Prostate gland (tissue), 2 donors: ENCODE measurements around the gene TMC1. TPM values are rescaled to one million over a fixed set of nuclear protein-coding genes. Genes with fewer than 3 reads are reported as not detected.

ENCODE experiments used
- DNase-seq: peaks from one replicate; pipeline ENCODE4 v3.0.0-alpha.2; 2019; ENCODE audit warnings: low spot score
- H3K27ac ChIP-seq, 2 donors: fragments of 200-600 bp; sonication (generic); 2 replicates each; pipeline ENCODE4 v1.5.1; 2017 to 2019
- H3K27me3 ChIP-seq: fragments of 200-600 bp; sonication (generic); replicated peaks from 2 replicates; pipeline ENCODE4 v1.5.1; 2019; ENCODE audit not compliant: insufficient read depth
- H3K36me3 ChIP-seq, 2 donors: fragments of 200-600 bp; sonication (generic); 1 replicate in 1 of 2; 2 replicates in 1 of 2; pipeline versions ENCODE4 v1.5.1 to v1.8.1; 2017 to 2019
- H3K4me1 ChIP-seq: fragments of 200-600 bp; sonication (generic); replicated peaks from 2 replicates; pipeline ENCODE4 v1.5.1; 2019
- H3K4me3 ChIP-seq, 2 donors: fragments of 200-600 bp; sonication (generic); 2 replicates each; pipeline ENCODE4 v1.5.1; 2017 to 2019
- H3K9me3 ChIP-seq: fragments of 200-600 bp; sonication (generic); 2 replicates; pipeline ENCODE4 v1.5.1; 2017
- POLR2A ChIP-seq: fragments of 450-650 bp; IDR thresholded peaks from one replicate; pipeline ENCODE4 v1.6.1; 2016; ENCODE audit warnings: antibody characterized with exemption, mild to moderate bottlenecking
- POLR2AphosphoS5 ChIP-seq: sonication (generic); formaldehyde crosslinking; IDR thresholded peaks from one replicate; pipeline ENCODE4 v1.6.1; 2017; ENCODE audit warnings: antibody characterized with exemption
- WGBS: methylation state at CpG from one replicate; pipeline ENCODE4 v1.1.5; 2018; 5-methylcytosine and 5-hydroxymethylcytosine counted together
- intact Hi-C: fragments of 100-400 bp; cut with DNase I; formaldehyde crosslinking; loops from one replicate; pipeline ENCODE4 v1.14.2; 2022
- total RNA-seq, 2 donors: library from RNA; depleted of rRNA; stranded (reverse); fragments of >200 nt; gene quantifications; one replicate each; pipeline ENCODE4 v1.1.0, GENCODE V29; 2016
- TF ChIP-seq, protein P1 (sequence below), 4 experiments: fragments of 200-600 bp in 2 of 4; fragments of 450-650 bp in 2 of 4; sonication (generic) in 2 of 4; IDR thresholded peaks; 1 replicate in 3 of 4; 2 replicates in 1 of 4; pipeline ENCODE4 v1.5.1; 2016 to 2019; ENCODE audit warnings: antibody characterized with exemption in 4 of 4, mild to moderate bottlenecking in 2 of 4, moderate library complexity in 2 of 4

The TMC1 gene
- total RNA-seq, 2 donors from 2014 or later: 3.0 to 5.3 TPM

GRCh38 chr9:72874344-72874743 is 352.9 kb downstream of the TMC1 start:
- DNase-seq: no peak
- TF ChIP-seq POLR2A (no peak), POLR2AphosphoS5 (no peak)
- TF ChIP-seq, protein P1, sequence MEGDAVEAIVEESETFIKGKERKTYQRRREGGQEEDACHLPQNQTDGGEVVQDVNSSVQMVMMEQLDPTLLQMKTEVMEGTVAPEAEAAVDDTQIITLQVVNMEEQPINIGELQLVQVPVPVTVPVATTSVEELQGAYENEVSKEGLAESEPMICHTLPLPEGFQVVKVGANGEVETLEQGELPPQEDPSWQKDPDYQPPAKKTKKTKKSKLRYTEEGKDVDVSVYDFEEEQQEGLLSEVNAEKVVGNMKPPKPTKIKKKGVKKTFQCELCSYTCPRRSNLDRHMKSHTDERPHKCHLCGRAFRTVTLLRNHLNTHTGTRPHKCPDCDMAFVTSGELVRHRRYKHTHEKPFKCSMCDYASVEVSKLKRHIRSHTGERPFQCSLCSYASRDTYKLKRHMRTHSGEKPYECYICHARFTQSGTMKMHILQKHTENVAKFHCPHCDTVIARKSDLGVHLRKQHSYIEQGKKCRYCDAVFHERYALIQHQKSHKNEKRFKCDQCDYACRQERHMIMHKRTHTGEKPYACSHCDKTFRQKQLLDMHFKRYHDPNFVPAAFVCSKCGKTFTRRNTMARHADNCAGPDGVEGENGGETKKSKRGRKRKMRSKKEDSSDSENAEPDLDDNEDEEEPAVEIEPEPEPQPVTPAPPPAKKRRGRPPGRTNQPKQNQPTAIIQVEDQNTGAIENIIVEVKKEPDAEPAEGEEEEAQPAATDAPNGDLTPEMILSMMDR (IDR thresholded peaks at IDR 0.05): no peak
- Histone ChIP-seq H3K4me1 (no peaks in the 10 kb centered on the region), H3K27ac (no peak overlapping the region), H3K4me3 (no peak overlapping the region), H3K36me3 (no peaks in the 10 kb centered on the region), H3K9me3 (no peaks in the 10 kb centered on the region), H3K27me3 (no peaks in the 10 kb centered on the region)
- intact Hi-C loops: loop anchor here (10.0 kb wide), 1 partner anchor 310 kb away; no protein-coding TSS in a partner anchor
- WGBS: 88% methylated on average over 2 of the region's 2 CpGs

GRCh38 chr9:72875221-72875620 is 353.8 kb downstream of the TMC1 start:
- Histone ChIP-seq H3K36me3 (no peaks in the 10 kb centered on the region), H3K9me3 (no peaks in the 10 kb centered on the region), H3K4me3 (no peak overlapping the region), H3K4me1 (no peaks in the 10 kb centered on the region), H3K27ac (no peak overlapping the region), H3K27me3 (no peaks in the 10 kb centered on the region)
- intact Hi-C loops: loop anchor here (10.0 kb wide), 1 partner anchor 310 kb away; no protein-coding TSS in a partner anchor
- TF ChIP-seq, protein P1 (IDR thresholded peaks at IDR 0.05): no peak
- no peak for TF ChIP-seq POLR2A
- no peak for TF ChIP-seq POLR2AphosphoS5
- no peak for DNase-seq

- TF ChIP-seq POLR2AphosphoS5 (no peak), POLR2A (no peak)
- TF ChIP-seq, protein P1 (IDR thresholded peaks at IDR 0.05): no peak
- intact Hi-C loops: no loop called here
- H3K9me3 ChIP-seq: no peaks in the 10 kb centered on the region
- no peaks in the 10 kb centered on the region for H3K27me3 ChIP-seq
- no peak for DNase-seq
- 84% methylated on average over 2 of the region's 2 CpGs for WGBS
- no peak overlapping the region for H3K4me3 ChIP-seq
- H3K27ac ChIP-seq: no peak overlapping the region
- no peaks in the 10 kb centered on the region for H3K36me3 ChIP-seq
- no peaks in the 10 kb centered on the region for H3K4me1 ChIP-seq
These were observed 359.4 kb downstream of the TMC1 start for GRCh38 chr9:72880821-72881220.

DNA sequence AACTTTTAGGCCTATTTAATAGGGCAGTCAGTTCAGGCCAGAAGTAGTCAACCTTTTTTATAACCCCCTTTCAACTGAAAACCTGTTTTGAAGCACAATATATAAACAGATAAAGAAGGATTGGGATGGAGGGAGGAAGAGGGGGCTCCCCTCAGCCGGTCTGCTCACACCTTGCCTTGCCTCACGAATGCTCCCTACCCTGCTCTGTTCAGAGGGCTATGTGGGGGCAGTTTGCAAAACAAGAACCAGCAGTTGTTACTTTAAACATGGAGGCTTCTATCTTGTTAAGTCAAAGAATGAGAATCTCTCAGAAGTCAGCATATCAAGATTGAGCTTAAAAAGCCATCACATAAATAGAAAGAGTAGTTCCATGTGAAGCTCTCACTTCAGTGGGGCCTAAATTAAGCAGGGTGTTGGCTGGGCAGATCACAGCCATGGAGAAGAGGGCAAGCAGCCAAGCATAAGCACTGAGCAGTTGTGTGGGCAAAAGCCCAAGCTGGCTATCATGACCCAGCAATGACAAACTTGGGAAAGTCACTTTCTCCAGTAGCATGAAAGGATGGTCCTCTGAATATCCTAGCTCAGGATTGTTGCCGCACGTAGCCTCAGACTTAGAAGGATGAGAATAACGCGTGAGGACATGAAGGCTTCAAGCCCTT is 360.8 kb downstream of the TMC1 start:
- Histone ChIP-seq H3K4me1 (no peaks in the 10 kb centered on the region), H3K36me3 (no peaks in the 10 kb centered on the region), H3K27ac (no peak overlapping the region), H3K9me3 (no peaks in the 10 kb centered on the region), H3K27me3 (no peaks in the 10 kb centered on the region), H3K4me3 (no peak overlapping the region)
- intact Hi-C loops: no loop called here
- TF ChIP-seq, protein P1 (IDR thresholded peaks at IDR 0.05): no peak
- no peak for TF ChIP-seq POLR2A
- TF ChIP-seq POLR2AphosphoS5: no peak
- DNase-seq: no peak
- 79% methylated on average over 6 of the region's 6 CpGs for WGBS

GRCh38 chr9:72883875-72884274 is 362.5 kb downstream of the TMC1 start:
- H3K4me1 ChIP-seq: no peaks in the 10 kb centered on the region
- no peaks in the 10 kb centered on the region for H3K27me3 ChIP-seq
- no peak for DNase-seq
- H3K36me3 ChIP-seq: no peaks in the 10 kb centered on the region
- intact Hi-C loops: no loop called here
- H3K4me3 ChIP-seq: no peak overlapping the region
- H3K9me3 ChIP-seq: no peaks in the 10 kb centered on the region
- H3K27ac ChIP-seq: no peak overlapping the region
- WGBS: 89% methylated on average over 3 of the region's 3 CpGs
- TF ChIP-seq POLR2AphosphoS5 (no peak), POLR2A (no peak)
- TF ChIP-seq, protein P1 (IDR thresholded peaks at IDR 0.05): no peak
